Measurements from ENCODE around the gene HSFX4. TPM values are rescaled to one million over a fixed set of nuclear protein-coding genes. Genes with fewer than 3 reads are reported as not detected.
A peak's percentile ranks its signal among the peaks of the same experiment; 100 is the strongest.

Gene HSFX4
- total and polyA plus RNA-seq, 7 donors, result 0.08 TPM; not detected in 6

GRCh38 chrX:149937871-149938426 is 8.6 kb downstream of the HSFX4 start:
- Histone ChIP-seq H3K4me3 (peak overlapping the region; percentile 81), H3K27ac (peak overlapping the region; percentile 84), H3K36me3 (ENCODE audit: insufficient read depth in 1 of 2, low read depth in 1 of 2) (peaks cover 0 to 3% of the 10 kb centered on the region in 2 donors), H3K27me3 (ENCODE audit: insufficient read depth in 3 of 3, low read length in 2 of 3) (no peaks in the 10 kb centered on the region), H3K9me3 (no peaks in the 10 kb centered on the region), H3K4me1 (peaks cover 3% of the 10 kb centered on the region)
- peak; percentile 25 to 65 for DNase-seq
- intact Hi-C loops (cut with DNase I), result no loop called here
- TF ChIP-seq, protein P1, sequence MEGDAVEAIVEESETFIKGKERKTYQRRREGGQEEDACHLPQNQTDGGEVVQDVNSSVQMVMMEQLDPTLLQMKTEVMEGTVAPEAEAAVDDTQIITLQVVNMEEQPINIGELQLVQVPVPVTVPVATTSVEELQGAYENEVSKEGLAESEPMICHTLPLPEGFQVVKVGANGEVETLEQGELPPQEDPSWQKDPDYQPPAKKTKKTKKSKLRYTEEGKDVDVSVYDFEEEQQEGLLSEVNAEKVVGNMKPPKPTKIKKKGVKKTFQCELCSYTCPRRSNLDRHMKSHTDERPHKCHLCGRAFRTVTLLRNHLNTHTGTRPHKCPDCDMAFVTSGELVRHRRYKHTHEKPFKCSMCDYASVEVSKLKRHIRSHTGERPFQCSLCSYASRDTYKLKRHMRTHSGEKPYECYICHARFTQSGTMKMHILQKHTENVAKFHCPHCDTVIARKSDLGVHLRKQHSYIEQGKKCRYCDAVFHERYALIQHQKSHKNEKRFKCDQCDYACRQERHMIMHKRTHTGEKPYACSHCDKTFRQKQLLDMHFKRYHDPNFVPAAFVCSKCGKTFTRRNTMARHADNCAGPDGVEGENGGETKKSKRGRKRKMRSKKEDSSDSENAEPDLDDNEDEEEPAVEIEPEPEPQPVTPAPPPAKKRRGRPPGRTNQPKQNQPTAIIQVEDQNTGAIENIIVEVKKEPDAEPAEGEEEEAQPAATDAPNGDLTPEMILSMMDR (IDR thresholded peaks at IDR 0.05), result no peak
- no peak for ATAC-seq
- 0 to 50% (median 1%) methylated on average over 14 to 46 of the region's 46 CpGs for WGBS, 3 donors

- Histone ChIP-seq H3K36me3 (ENCODE audit: insufficient read depth in 1 of 2, low read depth in 1 of 2) (peaks cover 0 to 3% of the 10 kb centered on the region in 2 donors), H3K27ac (peak within 1 kb of the TSS; percentile 84), H3K9me3 (no peaks in the 10 kb centered on the region), H3K4me1 (peaks cover 3% of the 10 kb centered on the region), H3K27me3 (ENCODE audit: insufficient read depth in 3 of 3, low read length in 2 of 3) (no peaks in the 10 kb centered on the region), H3K4me3 (peak within 1 kb of the TSS; percentile 81)
- intact Hi-C loops (cut with DNase I), result no loop called here
- WGBS, 3 donors, result 0 to 52% (median 0%) methylated on average over 30 to 38 of the region's 39 CpGs
- DNase-seq (peak; percentile 93 to 97), ATAC-seq (peak; percentile 71 to 74 (median 73))
- TF ChIP-seq, protein P1 (IDR thresholded peaks at IDR 0.05), result peak; percentile 43
These were observed 9.1 kb downstream of the HSFX4 start, which contains the start of gene EOLA2 for GRCh38 chrX:149938427-149938880. Gene EOLA2, minus strand, starts transcription at chrX:149938491. Its CDS starts 4,617 bp downstream, at chrX:149933874.

DNA sequence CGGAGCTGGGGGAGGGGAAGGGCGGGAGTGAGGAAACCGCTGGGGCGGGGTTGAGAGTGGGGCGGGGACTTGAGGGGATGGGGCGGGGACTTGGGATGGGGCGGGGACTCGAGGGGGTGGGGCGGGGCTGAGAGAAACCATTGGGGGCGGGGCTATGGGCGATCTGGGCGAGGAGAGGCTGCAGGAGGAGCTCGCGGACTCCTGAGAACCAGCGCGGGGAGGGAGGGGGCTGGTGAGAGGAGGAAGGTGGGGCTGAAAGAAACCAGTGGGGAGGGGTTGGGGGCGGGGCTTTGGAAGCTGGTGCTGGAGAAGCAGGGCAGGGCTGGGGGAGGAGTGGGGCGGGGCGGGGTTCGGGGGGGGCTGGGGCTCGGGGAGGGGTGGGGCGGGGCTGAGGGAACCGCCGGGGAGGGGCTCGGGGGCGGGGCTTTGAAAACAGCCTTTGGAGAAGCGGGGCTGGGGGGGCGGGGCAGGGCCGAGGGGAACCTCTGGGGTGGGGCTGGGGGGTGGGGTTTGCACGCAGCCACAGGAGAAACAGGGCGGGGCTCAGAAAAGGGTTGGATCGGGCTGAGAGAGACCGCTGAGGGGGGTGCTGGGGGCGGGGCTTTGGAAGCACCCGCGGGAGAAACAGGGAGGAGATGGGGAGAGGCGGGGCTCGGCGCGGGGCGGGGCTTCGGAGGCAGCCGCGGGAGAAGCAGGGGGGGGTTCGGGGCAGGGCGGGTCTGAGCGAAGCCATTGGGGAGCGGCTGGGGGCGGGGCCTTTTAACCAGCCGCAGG is 9.7 kb downstream of the HSFX4 start:
- DNase-seq, result peak; percentile 94 to 97
- Histone ChIP-seq H3K27me3 (ENCODE audit: insufficient read depth in 3 of 3, low read length in 2 of 3) (no peaks in the 10 kb centered on the region), H3K36me3 (ENCODE audit: insufficient read depth in 1 of 2, low read depth in 1 of 2) (no peaks in the 10 kb centered on the region), H3K4me3 (peak overlapping the region; percentile 81), H3K9me3 (no peaks in the 10 kb centered on the region), H3K4me1 (peaks cover 3% of the 10 kb centered on the region), H3K27ac (peak overlapping the region; percentile 84)
- intact Hi-C loops (cut with DNase I), result no loop called here
- peak; percentile 56 to 71 (median 60) for ATAC-seq
- TF ChIP-seq, protein P1 (IDR thresholded peaks at IDR 0.05), result no peak
- 0 to 38% (median 1%) methylated on average over 6 to 36 of the region's 50 CpGs for WGBS, 3 donors

DNA sequence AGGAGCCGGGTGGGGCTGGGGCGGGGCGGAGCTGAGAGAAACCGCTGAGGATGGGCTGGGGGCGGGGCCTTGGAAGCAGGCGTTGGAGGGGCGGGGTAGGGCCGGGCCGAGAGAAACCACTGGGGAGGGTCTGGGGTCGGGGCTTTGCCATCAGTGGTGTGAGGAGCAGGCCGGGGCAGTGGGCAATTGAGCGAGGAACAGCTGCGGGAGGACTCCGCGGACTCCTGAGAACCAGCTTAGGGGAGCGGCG is 10.2 kb downstream of the HSFX4 start:
- ATAC-seq (peak in 1 of 4 donors; percentile 75), DNase-seq (no peak)
- 0 to 27% (median 1%) methylated on average over 10 to 16 of the region's 17 CpGs for WGBS, 3 donors
- H3K4me3 ChIP-seq, result peak overlapping the region; percentile 66
- TF ChIP-seq, protein P1 (IDR thresholded peaks at IDR 0.05), result no peak
- peaks cover 3% of the 10 kb centered on the region for H3K4me1 ChIP-seq
- H3K9me3 ChIP-seq, result no peaks in the 10 kb centered on the region
- intact Hi-C loops (cut with DNase I), result no loop called here
- H3K27ac ChIP-seq, result peak overlapping the region; percentile 82
- no peaks in the 10 kb centered on the region for H3K36me3 ChIP-seq (ENCODE audit: insufficient read depth in 1 of 2, low read depth in 1 of 2)
- H3K27me3 ChIP-seq (ENCODE audit: insufficient read depth in 3 of 3, low read length in 2 of 3), result no peaks in the 10 kb centered on the region
